CD4-positive, alpha-beta T cell treated with Interferon alpha-2 for 1 hour (primary cell): ENCODE data around the gene CRTC3.
"Not testable (repeated sequence)": the region's sequence is repeated elsewhere in the genome, so short reads cannot be mapped to it uniquely, and the experiment has no call there.

Source experiments
- DNase-seq, 2 donors: peaks; one replicate each; pipeline ENCODE4 v3.0.0-alpha.2; 2020 to 2022

CRTC3 gene

GRCh38 chr15:90529371-90530249, at the start of gene CRTC3:
TSS of gene CRTC3 (plus strand) at chr15:90529923. CDS start at chr15:90530072, 149 bp downstream.
- DNase-seq = peak; percentile 55 to 68

GRCh38 chr15:90481023-90481422, 48.7 kb upstream of the CRTC3 start:
- peak; percentile 15 to 45 for DNase-seq

- peak; percentile 39 to 54 for DNase-seq
Observed at GRCh38 chr15:90482124-90483011, 47.4 kb upstream of the CRTC3 start.

- no peak for DNase-seq
Observed at GRCh38 chr15:90483012-90483307, 46.8 kb upstream of the CRTC3 start.

- no peak for DNase-seq
Observed at GRCh38 chr15:90483637-90484036, 46.1 kb upstream of the CRTC3 start.

GRCh38 chr15:90487186-90487585, 42.5 kb upstream of the CRTC3 start:
- DNase-seq = no peak

GRCh38 chr15:90489514-90489913, 40.2 kb upstream of the CRTC3 start:
- DNase-seq = no peak

- no peak for DNase-seq
Observed at GRCh38 chr15:90489944-90490343, 39.8 kb upstream of the CRTC3 start.

- DNase-seq = peak in 1 of 2 donors; percentile 26
Observed at GRCh38 chr15:90493647-90494046, 36.1 kb upstream of the CRTC3 start.

GRCh38 chr15:90495067-90495466, 34.7 kb upstream of the CRTC3 start:
- no peak for DNase-seq

- no peak for DNase-seq
Observed at GRCh38 chr15:90496791-90497190, 32.9 kb upstream of the CRTC3 start.

GRCh38 chr15:90497376-90497775, 32.3 kb upstream of the CRTC3 start:
- DNase-seq = no peak

- no peak for DNase-seq
Observed at GRCh38 chr15:90497912-90498311, 31.8 kb upstream of the CRTC3 start.

GRCh38 chr15:90500171-90500570, 29.6 kb upstream of the CRTC3 start:
- no peak for DNase-seq

GRCh38 chr15:90501898-90502297, 27.8 kb upstream of the CRTC3 start:
- no peak for DNase-seq

- DNase-seq = not testable (repeated sequence)
Observed at GRCh38 chr15:90510781-90511180, 18.9 kb upstream of the CRTC3 start.

- peak; percentile 3 to 20 for DNase-seq
Observed at GRCh38 chr15:90511211-90511618, 18.5 kb upstream of the CRTC3 start.

GRCh38 chr15:90512276-90512675, 17.4 kb upstream of the CRTC3 start:
- DNase-seq = no peak

GRCh38 chr15:90512981-90513380, 16.7 kb upstream of the CRTC3 start:
- DNase-seq = no peak

GRCh38 chr15:90513448-90513847, 16.3 kb upstream of the CRTC3 start:
- DNase-seq = no peak

GRCh38 chr15:90513893-90514292, 15.8 kb upstream of the CRTC3 start:
- DNase-seq = not testable (repeated sequence)

GRCh38 chr15:90519688-90520087, 10.0 kb upstream of the CRTC3 start:
- no peak for DNase-seq

- DNase-seq = no peak
Observed at GRCh38 chr15:90520365-90520764, 9.4 kb upstream of the CRTC3 start.

- DNase-seq = no peak
Observed at GRCh38 chr15:90523373-90523772, 6.3 kb upstream of the CRTC3 start.
